Activated CD8-positive, alpha-beta memory T cell treated with anti-CD3 and anti-CD28 coated beads, Interleukin-2, amount 50 U/mL, for 4 hours (primary cell): ENCODE data around the gene DEFB123.

Experiments used
- DNase-seq: peaks from one replicate; pipeline ENCODE4 v3.0.0-alpha.2; 2020

DEFB123 gene

GRCh38 chr20:31474758-31475427 lies 34.5 kb downstream of the DEFB123 start, which contains the start of the genes DEFB124 and REM1:
TSS of gene DEFB124 (minus strand) at chr20:31475127. CDS start at chr20:31473013, 2,114 bp downstream.
TSS of gene REM1 (plus strand) at chr20:31475288. CDS start at chr20:31476446, 1,158 bp downstream.
- DNase-seq = no peak

DNA sequence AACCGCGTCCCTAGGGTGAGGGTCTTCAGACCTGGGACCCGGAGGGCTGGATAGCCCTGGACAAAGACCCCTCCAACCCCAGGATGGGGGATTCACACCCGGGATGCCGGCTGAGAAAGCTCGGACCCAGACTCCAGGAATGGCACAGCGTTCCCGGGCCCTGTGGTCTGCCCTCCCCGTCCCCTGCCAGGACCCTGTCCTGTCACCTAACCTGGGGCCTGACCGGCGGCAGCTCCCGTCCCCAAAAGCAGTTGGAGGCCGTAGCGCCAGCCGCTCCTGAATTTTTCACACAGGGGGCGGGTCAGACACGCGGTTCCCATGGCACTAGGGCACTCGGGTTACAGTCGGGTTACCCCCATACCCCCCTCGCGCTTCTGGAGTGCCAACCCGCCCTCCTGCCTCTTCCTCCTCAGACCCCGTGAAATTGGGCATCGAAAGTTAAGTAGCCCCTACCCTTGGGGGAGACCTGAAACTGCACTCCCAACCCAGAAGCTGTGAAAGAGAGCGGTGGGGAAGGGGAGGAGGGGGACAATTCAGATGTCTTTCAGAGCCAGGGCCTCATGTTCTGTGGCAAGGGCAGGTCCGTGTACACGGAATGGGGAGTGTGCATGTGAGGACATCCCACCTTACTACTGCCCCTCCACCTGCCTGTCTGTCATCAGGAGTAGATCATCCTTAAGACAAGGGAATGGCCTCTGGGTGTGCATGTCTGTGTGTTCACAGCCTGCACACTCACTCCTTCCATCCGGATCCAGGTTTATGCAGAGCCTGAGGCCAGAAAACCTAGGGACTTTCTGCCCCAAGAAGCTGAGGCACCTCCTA lies 35.3 kb downstream of the DEFB123 start:
- DNase-seq = no peak

- DNase-seq = no peak
Observed at GRCh38 chr20:31476294-31476585, 35.8 kb downstream of the DEFB123 start.

DNA sequence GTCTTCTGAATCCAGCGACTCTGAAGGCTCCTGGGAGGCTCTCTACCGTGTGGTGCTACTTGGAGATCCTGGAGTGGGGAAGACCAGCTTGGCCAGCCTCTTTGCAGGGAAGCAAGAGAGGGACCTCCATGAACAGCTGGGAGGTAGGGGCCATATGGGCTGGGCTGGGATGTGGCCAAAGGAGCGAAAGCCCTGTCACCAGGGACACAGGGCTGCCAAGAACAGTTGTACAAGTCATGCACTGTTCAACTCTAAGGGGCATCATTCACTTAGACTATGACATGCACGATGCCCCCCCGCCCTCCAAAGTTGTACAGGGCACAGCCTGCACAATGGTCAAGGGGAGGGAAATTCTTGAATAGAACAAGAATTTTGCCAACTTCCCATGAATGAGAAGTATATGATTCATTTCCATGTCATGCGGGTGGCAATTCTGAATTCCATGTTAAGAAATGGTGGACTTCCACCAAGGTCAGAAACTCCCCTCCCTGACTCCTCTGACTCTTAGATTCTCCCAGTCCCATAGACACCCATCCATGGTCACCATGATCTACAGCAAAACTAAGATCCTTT lies 36.3 kb downstream of the DEFB123 start:
- DNase-seq = no peak

GRCh38 chr20:31484001-31484400 lies 43.6 kb downstream of the DEFB123 start:
- DNase-seq = no peak

GRCh38 chr20:31485450-31486339 lies 45.3 kb downstream of the DEFB123 start:
- DNase-seq = no peak

DNA sequence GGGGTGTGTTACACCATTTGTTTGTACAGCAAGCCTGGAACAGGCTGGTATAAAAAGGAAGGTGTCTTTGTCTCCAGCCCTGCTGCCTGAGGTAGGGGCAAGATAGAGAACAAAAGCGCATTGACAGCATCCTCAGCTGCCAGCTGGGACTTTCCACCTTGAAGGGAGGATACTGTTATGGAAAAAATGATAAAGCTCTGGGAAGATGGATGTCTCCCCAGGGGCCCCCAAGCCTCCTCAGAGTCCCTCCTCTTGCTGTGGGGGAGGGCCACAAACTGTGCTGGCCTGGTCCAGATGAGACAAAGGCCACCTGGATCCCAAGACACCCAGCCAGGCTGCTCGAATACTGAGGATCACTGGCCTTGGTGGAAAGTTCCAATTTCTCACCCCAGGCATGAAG lies 47.7 kb downstream of the DEFB123 start:
- no peak for DNase-seq

GRCh38 chr20:31489152-31489551 lies 48.7 kb downstream of the DEFB123 start:
- DNase-seq = no peak

DNA sequence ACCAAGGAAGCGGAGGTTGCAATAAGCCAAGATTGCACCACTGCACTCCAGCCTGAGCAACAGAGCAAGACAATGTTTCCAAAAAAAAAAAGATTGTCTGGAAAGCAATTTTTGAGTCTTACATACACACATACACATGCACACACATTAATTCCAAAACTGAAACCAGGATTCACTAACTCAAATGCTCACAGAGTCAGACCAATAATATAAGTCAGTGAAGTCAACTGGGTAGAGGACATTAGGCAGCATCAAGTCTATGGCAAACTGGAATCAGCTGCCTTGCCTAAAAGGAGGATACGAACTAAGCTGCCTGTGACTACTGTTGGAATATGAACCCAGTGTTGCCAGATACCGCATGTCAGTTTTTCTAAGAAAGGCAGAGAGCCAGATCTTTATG lies 50.3 kb downstream of the DEFB123 start:
- DNase-seq = no peak

- no peak for DNase-seq
Observed at GRCh38 chr20:31494131-31494530, 53.7 kb downstream of the DEFB123 start.

DNA sequence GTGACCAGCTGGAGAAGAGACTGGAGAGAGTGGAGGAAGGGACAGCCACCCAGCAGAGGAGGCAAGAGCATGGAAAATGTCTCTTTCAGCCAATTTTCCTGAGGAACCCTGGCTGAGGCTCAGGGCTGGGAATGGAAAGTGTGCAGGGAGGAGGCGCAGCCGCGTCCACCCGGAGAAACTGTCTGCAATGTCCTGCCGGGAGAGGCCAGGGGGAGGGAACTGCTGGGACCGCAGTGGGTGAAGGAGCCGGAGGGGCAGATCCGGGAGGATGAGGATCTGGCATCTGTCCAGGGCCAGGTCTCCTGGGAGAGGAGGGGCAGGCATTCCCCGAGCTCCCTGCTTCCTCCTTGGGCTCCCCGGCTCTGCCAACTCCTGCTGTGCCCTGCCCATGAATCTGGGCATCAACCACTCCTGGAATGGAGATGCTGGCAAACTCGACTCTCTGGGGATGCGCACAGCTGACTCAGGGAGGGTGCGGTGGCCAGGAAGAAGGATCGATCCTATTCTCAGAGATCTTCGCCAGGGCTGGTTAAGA lies 56.4 kb downstream of the DEFB123 start:
- DNase-seq = no peak

DNA sequence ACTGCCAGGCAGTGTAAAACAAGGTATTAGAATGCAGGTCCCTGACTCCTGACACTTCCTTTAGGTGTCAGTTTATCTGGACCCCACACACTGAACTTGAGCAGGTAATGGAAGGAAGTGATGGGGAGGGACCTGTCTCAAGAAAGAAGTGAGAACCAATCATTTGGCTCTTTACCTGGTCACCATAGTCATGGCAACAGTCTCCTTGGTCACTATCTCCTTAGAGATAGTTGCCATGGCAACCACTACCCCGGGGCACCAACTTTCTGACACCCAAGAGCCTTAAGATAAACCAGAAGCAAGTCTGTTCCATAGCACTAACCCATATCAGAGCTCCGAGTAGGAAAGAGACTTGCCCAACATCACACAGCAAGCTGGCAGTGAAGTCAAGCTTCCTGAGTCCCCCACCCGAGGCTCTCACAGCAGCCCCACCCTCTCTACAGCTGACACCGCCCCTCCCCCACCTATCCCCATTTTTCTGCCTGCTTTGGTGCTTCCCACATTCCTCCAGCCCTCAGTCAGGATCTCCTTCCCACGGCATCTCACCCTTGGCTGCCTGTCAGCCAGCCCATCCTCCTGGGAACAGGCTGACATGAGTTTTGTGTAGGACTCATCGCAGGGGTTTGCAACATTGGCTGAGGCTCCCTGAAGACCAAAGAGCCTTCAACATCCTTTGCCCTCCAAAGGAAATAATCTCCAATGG lies 57.6 kb downstream of the DEFB123 start:
- DNase-seq = no peak
